GM10847 (cell line): ENCODE measurements around the gene BCAS3.

Experiments
- POLR2A ChIP-seq: IDR thresholded peaks from 2 replicates; pipeline ENCODE4 v1.6.1; 2011; ENCODE audit not compliant: insufficient read length; ENCODE audit errors: extremely low read depth

BCAS3 gene

DNA sequence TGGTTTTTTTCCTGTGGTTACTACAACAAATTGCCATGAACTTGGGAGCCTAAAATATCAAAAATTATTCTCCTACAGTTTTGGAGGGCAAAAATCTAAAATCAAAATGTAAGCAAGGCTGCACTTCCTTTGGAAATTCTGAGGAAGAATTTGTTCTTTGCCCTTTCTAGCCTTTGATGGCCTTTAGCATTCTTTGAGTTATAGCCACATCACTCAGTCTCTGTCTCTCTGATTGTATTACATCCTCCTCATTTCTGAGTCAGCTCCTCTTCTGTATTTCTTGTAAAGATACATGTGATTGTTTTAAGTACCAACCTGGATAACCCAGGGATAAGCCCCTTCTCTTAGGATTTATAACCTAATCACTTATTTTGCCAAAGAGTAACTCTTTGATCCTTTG lies 282.0 kb downstream of the BCAS3 start:
- TF ChIP-seq POLR2A: no peak

DNA sequence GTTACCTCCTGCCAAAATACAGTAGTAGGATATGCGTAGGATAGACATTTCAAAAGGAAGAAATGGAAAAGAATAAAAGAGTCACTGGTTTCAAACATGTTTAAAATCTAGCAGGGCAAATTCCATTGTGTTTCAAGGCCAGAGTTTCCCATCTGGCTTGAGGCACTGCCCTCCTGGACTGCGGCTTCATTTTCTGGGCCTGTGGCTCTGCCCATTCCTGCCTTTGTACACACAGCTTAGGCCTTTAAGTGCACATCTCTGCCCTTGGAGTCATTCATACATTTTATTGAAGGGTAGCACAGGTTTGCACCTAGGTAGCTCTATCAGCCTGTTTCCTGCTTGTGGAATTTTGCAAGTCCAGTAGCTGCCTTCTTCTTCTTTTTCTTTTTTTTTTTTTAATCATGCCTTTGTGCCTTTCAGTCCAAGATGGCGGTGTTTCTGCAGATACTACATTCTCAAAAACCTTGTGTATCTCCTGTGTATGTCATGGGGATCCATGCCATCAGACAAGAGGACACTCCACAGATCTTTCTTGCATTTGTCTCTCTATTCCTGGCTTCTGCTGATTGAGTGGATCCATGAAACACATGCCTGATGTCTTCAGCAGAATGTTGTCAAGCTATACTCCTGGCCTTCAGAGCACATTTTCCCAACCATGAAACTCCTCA lies 282.9 kb downstream of the BCAS3 start:
- no peak for TF ChIP-seq POLR2A

DNA sequence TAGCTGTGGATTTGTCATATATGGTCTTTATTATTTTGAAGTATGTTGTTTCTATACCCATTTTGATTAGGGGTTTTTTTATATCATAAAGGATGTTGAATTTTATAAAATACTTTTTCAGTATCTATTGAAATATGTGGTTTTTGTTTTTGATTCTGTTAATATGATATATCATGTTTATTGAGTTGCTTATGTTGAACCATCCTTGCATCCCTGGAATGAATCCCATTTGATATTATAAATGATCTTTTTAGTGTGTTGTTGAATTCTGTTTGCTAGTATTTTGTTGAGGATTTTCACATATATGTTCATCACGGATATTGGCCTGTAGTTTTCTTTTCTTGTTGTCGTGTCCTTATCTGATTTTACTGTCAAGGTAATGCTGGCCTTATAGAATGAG lies 286.5 kb downstream of the BCAS3 start:
- no peak for TF ChIP-seq POLR2A

GRCh38 chr17:60968266-60968665 lies 290.6 kb downstream of the BCAS3 start:
- no peak for TF ChIP-seq POLR2A

DNA sequence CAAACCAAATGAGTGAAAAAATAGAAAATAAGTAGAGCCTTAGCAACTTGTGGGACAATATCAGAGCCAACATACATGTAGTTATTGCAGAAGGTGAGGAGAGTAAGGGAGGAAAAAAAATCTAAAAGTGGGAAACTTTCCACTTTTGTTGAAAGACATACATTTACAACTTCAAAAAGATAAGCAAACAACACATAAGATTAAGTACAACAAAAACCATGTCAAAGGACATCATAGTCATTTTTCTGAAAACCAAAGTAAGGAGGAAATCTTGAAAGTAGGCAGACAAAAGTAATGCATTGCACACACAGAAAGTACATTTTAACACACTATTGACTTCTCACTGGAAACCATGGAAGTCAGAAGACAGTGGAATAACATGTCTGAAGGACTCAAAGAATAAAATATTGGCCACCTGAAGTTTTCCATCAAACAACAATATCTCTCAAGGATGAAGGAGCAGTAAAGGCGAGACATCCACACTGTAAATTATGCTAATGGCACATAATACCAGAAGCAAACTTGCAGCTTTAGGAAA lies 291.9 kb downstream of the BCAS3 start:
- TF ChIP-seq POLR2A: no peak

GRCh38 chr17:60970741-60971140 lies 293.1 kb downstream of the BCAS3 start:
- TF ChIP-seq POLR2A: no peak

DNA sequence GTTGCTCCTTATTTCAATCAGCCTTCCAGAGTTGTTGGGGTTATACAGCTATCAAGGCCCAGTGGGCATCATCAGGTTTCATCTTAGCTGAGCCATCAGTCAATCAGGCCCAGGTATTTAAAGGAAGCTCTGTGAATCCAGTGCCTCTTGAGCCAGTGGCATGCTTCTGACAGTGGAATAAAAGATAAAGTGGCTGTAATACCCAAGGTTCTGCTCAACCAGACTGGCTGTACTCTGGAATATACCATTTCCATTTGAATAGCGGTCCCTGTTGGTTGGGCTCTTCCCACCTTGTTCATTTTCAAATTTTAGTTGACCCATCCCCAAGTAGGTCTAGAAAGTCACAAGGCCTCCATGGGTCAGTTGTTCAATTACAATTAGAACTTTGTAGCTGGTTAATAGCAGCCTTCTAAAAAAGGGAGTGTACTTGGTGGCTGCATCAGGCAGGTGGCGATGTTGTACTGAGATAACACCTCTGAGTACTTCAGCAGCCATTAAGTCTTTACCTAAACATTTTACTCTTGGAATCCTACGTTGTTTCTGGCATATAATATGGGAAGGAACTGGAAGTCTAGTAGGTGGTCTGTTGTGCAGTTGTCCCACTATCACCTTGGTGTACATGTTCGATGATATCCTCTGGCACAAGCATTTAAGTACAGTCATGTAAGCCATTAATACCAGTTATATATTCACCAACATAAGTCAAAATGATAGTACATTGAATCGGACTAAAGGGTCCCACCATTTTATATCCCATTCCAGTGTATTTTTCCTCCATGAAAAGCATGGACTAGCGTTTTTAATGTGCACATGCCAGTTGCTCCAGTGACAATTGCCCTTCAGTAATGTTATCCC lies 294.1 kb downstream of the BCAS3 start:
- TF ChIP-seq POLR2A: no peak

DNA sequence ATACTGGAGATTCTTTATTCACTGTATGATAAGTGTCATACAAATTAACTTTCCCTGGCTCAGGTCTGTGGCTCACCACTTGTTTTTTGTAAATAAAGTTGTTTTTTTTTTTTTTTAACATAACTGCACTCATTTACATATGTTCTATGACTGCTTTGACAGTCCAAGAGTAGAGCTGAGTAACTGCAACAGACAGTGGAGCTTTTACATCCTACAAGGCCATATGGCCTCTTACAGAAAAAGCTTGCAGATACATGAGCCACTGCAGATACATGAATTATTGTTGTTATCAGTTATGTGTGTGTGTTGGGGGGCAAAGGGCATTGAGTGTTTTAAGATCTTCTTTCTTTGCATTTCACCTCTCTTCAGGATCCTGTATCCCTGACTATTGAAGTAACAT lies 311.7 kb downstream of the BCAS3 start:
- TF ChIP-seq POLR2A: no peak

GRCh38 chr17:60989846-60990245 lies 312.2 kb downstream of the BCAS3 start:
- TF ChIP-seq POLR2A: no peak

DNA sequence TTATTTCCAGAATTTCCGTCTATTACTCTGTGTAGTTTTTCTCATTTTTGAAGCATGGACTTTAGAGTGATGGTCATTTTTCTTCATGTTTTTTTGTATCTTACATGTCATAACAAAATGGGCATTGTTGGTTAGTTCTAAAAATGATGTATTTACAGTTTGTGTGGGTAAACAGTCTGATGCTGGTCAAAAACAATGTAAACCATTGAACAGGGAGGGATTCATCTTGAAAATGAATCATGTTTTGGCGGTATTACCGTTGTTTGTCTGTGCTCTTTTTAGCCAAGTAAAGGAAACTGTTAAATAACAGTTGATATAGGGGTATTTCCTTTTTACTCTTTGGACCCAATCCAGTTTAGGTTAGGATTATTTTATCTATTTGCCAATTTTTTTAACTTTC lies 315.8 kb downstream of the BCAS3 start:
- no peak for TF ChIP-seq POLR2A

DNA sequence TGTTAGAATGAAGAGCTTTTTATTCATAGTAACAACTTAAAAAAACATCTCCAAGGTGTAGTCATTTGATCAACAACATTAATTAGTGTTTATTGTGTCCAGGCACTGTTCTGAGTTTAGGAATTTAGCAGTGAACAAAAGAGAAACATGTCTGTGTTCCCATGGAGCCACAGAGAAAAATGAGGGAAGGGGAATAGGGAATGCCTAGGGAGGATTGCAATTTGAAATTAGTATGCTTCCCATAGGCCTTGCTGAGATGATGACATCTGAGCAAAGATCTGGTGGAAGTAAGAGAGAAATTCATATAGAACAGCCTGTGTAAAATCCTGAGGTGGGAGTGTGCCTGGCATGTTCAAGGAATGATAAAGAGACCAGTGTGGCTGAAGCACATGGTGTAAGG lies 318.0 kb downstream of the BCAS3 start:
- no peak for TF ChIP-seq POLR2A

DNA sequence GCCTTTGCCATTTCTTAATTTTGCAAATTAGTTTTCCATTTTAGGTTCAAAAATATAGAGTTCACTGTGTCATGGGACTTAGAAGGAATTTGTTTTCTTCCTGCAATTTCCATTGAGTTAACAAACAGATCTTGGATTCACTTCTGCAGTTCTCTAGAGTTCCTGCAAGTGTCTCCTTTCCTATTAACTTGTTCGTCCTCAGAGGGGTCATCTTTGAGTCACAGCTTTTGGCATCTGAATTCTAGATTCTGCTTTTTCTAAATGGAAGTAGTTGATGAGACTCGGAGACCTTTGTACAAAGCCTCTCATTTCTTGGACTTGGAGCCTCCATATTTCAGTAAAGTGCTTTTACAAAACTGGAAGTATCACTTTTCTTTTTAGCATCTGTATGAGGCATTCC lies 323.3 kb downstream of the BCAS3 start:
- no peak for TF ChIP-seq POLR2A

GRCh38 chr17:61002316-61002736 lies 324.7 kb downstream of the BCAS3 start:
- TF ChIP-seq POLR2A: no peak

DNA sequence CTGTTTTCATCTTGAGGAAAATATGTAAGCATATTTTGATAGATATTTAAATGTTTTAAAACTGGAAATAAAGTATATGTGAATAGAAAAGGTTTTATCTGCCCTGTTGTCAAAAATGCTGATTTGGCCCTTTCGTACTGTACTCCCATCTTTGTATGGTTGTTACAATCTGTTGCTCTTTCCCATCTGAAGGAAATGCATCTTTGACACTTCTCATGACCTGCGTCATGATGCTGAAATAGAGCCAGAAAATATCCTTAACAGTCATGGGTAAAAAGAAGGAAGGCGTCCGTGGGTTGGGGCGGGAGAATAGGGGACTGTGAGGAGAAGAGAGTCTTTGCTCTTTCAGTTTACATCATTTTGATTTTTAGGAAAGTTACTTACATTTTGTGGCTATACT lies 327.7 kb downstream of the BCAS3 start:
- no peak for TF ChIP-seq POLR2A

DNA sequence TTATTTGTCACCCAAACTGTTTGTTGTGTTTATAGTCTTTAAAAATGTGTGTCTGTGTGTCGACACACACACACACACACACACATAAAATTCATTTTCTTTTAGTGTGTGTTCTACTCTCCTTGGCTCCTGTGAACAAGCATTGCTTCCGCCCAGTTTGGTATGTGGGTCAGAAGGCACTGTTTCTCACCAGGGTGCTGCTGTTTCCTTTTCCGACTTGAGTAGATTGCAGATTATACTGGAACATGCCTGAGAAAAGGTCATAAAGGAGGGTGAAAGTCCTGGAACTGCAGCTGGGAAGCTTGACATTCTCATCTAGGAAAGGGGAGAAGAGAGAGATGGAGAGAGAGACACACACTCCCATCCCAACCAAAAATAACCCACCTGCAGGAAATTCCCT lies 330.3 kb downstream of the BCAS3 start:
- no peak for TF ChIP-seq POLR2A

- TF ChIP-seq POLR2A: no peak
Observed at GRCh38 chr17:61009663-61010062, 332.0 kb downstream of the BCAS3 start.
